Loucy (cell line): ENCODE data around the gene GLDC.

Experiments
- H2AFZ ChIP-seq: fragments of 200-600 bp; sonication (generic); 2 replicates; pipeline ENCODE4 v1.6.0; 2016; ENCODE audit warnings: antibody characterized with exemption, mild to moderate bottlenecking, low read length, moderate library complexity
- H3F3A ChIP-seq: fragments of 200-600 bp; 2 replicates; pipeline ENCODE4 v1.6.0; 2016; ENCODE audit warnings: antibody characterized with exemption, low read depth, mild to moderate bottlenecking
- H3K27me3 ChIP-seq: fragments of 200-600 bp; sonication (generic); 2 replicates; pipeline ENCODE4 v1.6.1; 2014; ENCODE audit warnings: low read length, mild to moderate bottlenecking; ENCODE audit not compliant: insufficient read depth, poor library complexity, severe bottlenecking
- H3K36me3 ChIP-seq: fragments of 200-600 bp; sonication (generic); 2 replicates; pipeline ENCODE4 v1.6.1; 2016; ENCODE audit warnings: low read length; ENCODE audit not compliant: insufficient read depth
- H3K4me1 ChIP-seq: fragments of 200-600 bp; sonication (generic); 2 replicates; pipeline ENCODE4 v1.5.1; 2014; ENCODE audit warnings: low read length, mild to moderate bottlenecking; ENCODE audit not compliant: insufficient read depth, poor library complexity, severe bottlenecking
- H3K4me2 ChIP-seq: fragments of 200-600 bp; sonication (generic); 2 replicates; pipeline ENCODE4 v1.6.0; 2014; ENCODE audit warnings: antibody characterized with exemption, low read length, low read depth, mild to moderate bottlenecking; ENCODE audit not compliant: poor library complexity, severe bottlenecking
- H3K4me3 ChIP-seq: fragments of 200-600 bp; sonication (generic); 2 replicates; pipeline ENCODE4 v1.5.1; 2014; ENCODE audit warnings: low read length, mild to moderate bottlenecking, mixed read lengths; ENCODE audit not compliant: poor library complexity, severe bottlenecking
- H3K79me2 ChIP-seq: fragments of 200-600 bp; sonication (generic); 2 replicates; pipeline ENCODE4 v1.6.1; 2014; ENCODE audit warnings: low read length; ENCODE audit not compliant: insufficient read depth
- H3K9ac ChIP-seq: fragments of 200-600 bp; sonication (generic); 2 replicates; pipeline ENCODE4 v1.6.0; 2014; ENCODE audit warnings: mild to moderate bottlenecking, low read depth, low read length, moderate library complexity; ENCODE audit not compliant: poor library complexity, severe bottlenecking
- H3K9me2 ChIP-seq: fragments of 200-600 bp; sonication (generic); replicated peaks from 2 replicates; pipeline ENCODE4 v1.6.1; 2016; ENCODE audit warnings: low read depth, low read length, mixed read lengths
- H3K9me3 ChIP-seq: fragments of 200-600 bp; sonication (generic); 2 replicates; pipeline ENCODE4 v1.6.1; 2014; ENCODE audit warnings: mild to moderate bottlenecking, antibody characterized with exemption, low read length, low read depth; ENCODE audit not compliant: insufficient read depth
- H4K20me1 ChIP-seq: fragments of 200-600 bp; sonication (generic); 2 replicates; pipeline ENCODE4 v1.6.0; 2014; ENCODE audit warnings: antibody characterized with exemption, low read length, mild to moderate bottlenecking; ENCODE audit not compliant: insufficient read depth, poor library complexity, severe bottlenecking
- EZH2phosphoT487 ChIP-seq: fragments of 200-600 bp; IDR thresholded peaks from 2 replicates; pipeline ENCODE4 v1.6.1; 2018; ENCODE audit warnings: antibody characterized with exemption, mild to moderate bottlenecking, moderate library complexity, borderline replicate concordance
- TF ChIP-seq, protein P1 (sequence below): fragments of 200-600 bp; sonication (generic); conservative IDR thresholded peaks from 2 replicates; pipeline ENCODE4 v1.5.1; 2014; ENCODE audit warnings: mild to moderate bottlenecking, antibody characterized with exemption, low read length

The GLDC gene

DNA sequence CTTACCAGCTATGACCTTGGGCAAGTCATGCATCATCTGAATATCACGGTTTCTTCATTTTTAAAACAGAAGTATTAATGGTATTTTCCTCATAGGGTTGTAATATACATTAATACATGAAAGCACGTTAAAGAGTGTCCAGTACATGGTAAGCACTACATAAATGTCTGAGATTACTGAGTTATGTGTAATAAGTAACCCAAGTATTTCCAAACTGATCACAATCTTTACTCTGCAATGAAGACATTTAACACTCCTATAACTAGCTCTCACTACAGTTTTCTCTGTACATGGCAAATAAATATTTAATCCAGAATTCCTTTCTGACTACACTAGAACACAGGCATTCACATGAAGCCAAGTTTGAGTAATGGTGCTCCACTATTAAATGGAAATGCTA, 4.0 kb downstream of the GLDC start:
- Histone ChIP-seq H2AFZ (no peak overlapping the region), H3K27me3 (no peaks in the 10 kb centered on the region), H4K20me1 (no peaks in the 10 kb centered on the region), H3K9me3 (no peaks in the 10 kb centered on the region), H3K4me2 (no peak overlapping the region), H3K9ac (no peak overlapping the region), H3F3A (no peaks in the 10 kb centered on the region), H3K79me2 (no peaks in the 10 kb centered on the region), H3K4me1 (no peaks in the 10 kb centered on the region), H3K9me2 (no peaks in the 10 kb centered on the region), H3K4me3 (no peak overlapping the region), H3K36me3 (no peaks in the 10 kb centered on the region)
- TF ChIP-seq EZH2phosphoT487, result no peak
- TF ChIP-seq, protein P1, sequence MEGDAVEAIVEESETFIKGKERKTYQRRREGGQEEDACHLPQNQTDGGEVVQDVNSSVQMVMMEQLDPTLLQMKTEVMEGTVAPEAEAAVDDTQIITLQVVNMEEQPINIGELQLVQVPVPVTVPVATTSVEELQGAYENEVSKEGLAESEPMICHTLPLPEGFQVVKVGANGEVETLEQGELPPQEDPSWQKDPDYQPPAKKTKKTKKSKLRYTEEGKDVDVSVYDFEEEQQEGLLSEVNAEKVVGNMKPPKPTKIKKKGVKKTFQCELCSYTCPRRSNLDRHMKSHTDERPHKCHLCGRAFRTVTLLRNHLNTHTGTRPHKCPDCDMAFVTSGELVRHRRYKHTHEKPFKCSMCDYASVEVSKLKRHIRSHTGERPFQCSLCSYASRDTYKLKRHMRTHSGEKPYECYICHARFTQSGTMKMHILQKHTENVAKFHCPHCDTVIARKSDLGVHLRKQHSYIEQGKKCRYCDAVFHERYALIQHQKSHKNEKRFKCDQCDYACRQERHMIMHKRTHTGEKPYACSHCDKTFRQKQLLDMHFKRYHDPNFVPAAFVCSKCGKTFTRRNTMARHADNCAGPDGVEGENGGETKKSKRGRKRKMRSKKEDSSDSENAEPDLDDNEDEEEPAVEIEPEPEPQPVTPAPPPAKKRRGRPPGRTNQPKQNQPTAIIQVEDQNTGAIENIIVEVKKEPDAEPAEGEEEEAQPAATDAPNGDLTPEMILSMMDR, result no peak

DNA sequence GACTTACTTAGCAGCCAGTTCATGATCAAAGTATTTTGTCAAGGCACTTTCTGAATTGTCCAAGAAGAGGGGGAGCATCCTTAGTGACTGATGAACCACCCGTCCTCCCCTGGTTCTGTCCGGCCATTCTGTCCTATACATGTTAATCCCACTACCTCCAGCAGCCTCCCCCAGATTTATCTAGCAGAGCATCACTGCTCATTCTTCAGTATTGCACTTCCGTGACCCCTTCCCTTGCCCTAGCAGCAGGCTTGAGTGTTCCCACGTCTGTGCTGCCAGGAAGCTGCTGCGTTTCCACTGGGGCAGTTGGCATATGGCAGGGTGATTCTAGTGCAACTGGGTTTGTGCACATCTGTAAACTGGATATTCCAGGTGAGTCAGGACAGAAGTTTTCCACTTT, 4.5 kb downstream of the GLDC start:
- Histone ChIP-seq H3K4me2 (no peak overlapping the region), H3K79me2 (no peaks in the 10 kb centered on the region)

DNA sequence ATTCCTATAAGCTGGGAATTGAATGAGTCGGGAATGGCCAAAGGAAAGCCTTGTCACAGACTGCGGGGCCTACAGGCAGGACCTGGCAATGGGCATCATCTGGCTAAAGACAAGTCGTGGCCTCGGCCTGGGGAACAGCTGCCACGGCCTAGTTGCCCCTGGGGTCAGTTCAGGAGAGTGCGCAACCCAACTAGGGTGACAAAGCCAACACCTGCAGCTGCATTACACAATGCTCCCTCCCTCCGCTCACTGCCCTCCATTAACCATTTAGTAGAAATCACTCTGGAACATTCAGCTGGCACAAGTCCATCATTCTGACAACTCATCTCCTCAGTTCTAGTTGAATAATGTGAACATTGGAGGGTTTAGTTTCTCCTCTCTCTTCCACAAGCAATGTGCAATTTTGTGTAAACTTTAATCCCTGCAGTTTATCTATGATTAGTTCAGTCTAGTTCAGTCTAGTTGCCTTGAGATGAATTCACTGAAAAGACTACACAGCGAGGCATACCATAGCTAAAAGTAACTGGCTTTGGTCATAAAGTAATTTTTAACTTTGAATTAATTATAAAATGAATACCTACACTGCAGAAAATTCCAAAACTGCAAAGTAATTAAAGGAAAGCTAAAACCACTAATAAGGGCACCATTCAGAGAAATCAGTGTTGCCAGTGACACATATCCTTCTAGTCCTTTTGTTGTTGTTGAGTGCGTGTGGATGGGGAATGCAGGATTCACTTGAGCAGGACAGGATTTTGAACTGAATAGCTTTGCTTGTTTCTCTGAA, 5.1 kb downstream of the GLDC start:
- Histone ChIP-seq H3K4me2 (no peak overlapping the region), H3K27me3 (no peaks in the 10 kb centered on the region), H3K79me2 (no peaks in the 10 kb centered on the region)

More for the DNA sequence above, 4.5 kb downstream of the GLDC start:
- no peaks in the 10 kb centered on the region for H3K9me3 ChIP-seq
- no peaks in the 10 kb centered on the region for H3K4me1 ChIP-seq
- no peak overlapping the region for H3K4me3 ChIP-seq
- no peaks in the 10 kb centered on the region for H3K36me3 ChIP-seq
- H4K20me1 ChIP-seq, result no peaks in the 10 kb centered on the region
- TF ChIP-seq, protein P1, result no peak
- TF ChIP-seq EZH2phosphoT487, result no peak
- H3K9ac ChIP-seq, result no peak overlapping the region
- H2AFZ ChIP-seq, result no peak overlapping the region
- H3K27me3 ChIP-seq, result no peaks in the 10 kb centered on the region
- no peaks in the 10 kb centered on the region for H3K9me2 ChIP-seq
- no peaks in the 10 kb centered on the region for H3F3A ChIP-seq

More for the DNA sequence above, 5.1 kb downstream of the GLDC start:
- TF ChIP-seq EZH2phosphoT487, result no peak
- TF ChIP-seq, protein P1, result no peak
- H3K9me2 ChIP-seq, result no peaks in the 10 kb centered on the region
- no peak overlapping the region for H3K4me3 ChIP-seq
- H3K36me3 ChIP-seq, result no peaks in the 10 kb centered on the region
- H4K20me1 ChIP-seq, result no peaks in the 10 kb centered on the region
- no peaks in the 10 kb centered on the region for H3F3A ChIP-seq
- H3K9ac ChIP-seq, result no peak overlapping the region
- H2AFZ ChIP-seq, result no peak overlapping the region
- H3K4me1 ChIP-seq, result peaks cover 1% of the 10 kb centered on the region
- no peaks in the 10 kb centered on the region for H3K9me3 ChIP-seq
